NCI-H446 treated with DMSO at 0.1 percent for 48 hours (cell line): ENCODE results near the gene DNAJA3.
A peak's percentile ranks its signal among the peaks of the same experiment; 100 is the strongest.
"Not testable (repeated sequence)": the region's sequence is repeated elsewhere in the genome, so short reads cannot be mapped to it uniquely, and the experiment has no call there.

Experiments used
- DNase-seq: peaks from one replicate; lab custom pipeline; 2025; lab: John Stamatoyannopoulos, UW

The DNAJA3 gene

GRCh38 chr16:4387781-4388180, 37.9 kb upstream of the DNAJA3 start:
- DNase-seq: no peak

GRCh38 chr16:4388271-4389021, 37.2 kb upstream of the DNAJA3 start:
- no peak for DNase-seq

- DNase-seq: no peak
Observed at GRCh38 chr16:4389051-4389955, 36.4 kb upstream of the DNAJA3 start.

- no peak for DNase-seq
Observed at GRCh38 chr16:4390266-4391260, 35.1 kb upstream of the DNAJA3 start.

GRCh38 chr16:4391631-4392381, 33.9 kb upstream of the DNAJA3 start:
- DNase-seq: no peak

- no peak for DNase-seq
Observed at GRCh38 chr16:4392382-4393239, 33.1 kb upstream of the DNAJA3 start.

- no peak for DNase-seq
Observed at GRCh38 chr16:4393240-4393600, 32.4 kb upstream of the DNAJA3 start.

- DNase-seq: not testable (repeated sequence)
Observed at GRCh38 chr16:4393850-4394249, 31.8 kb upstream of the DNAJA3 start.

GRCh38 chr16:4395055-4395726, 30.5 kb upstream of the DNAJA3 start:
- no peak for DNase-seq

GRCh38 chr16:4399001-4399730, 26.5 kb upstream of the DNAJA3 start:
- DNase-seq: no peak

GRCh38 chr16:4401094-4401501, 24.6 kb upstream of the DNAJA3 start:
- no peak for DNase-seq

GRCh38 chr16:4401510-4401909, 24.2 kb upstream of the DNAJA3 start:
- no peak for DNase-seq

GRCh38 chr16:4402439-4403132, 23.1 kb upstream of the DNAJA3 start:
- DNase-seq: peak; percentile 6

- no peak for DNase-seq
Observed at GRCh38 chr16:4403133-4403949, 22.3 kb upstream of the DNAJA3 start.

- no peak for DNase-seq
Observed at GRCh38 chr16:4404247-4404966, 21.3 kb upstream of the DNAJA3 start.

GRCh38 chr16:4404967-4405696, 20.5 kb upstream of the DNAJA3 start:
- DNase-seq: no peak
